HG03575 (cell line): ENCODE results near the gene PRDM13.
"Not testable (repeated sequence)": the region's sequence is repeated elsewhere in the genome, so short reads cannot be mapped to it uniquely, and the experiment has no call there.

Experiments used
- ATAC-seq: cut with Tn5 transposase; IDR thresholded peaks from one replicate; pipeline ENCODE4 v1.9.1; 2021; ENCODE audit not compliant: unreplicated experiment, insufficient number of reproducible peaks, low FRiP score; ENCODE audit errors: extremely low read depth

Gene PRDM13

GRCh38 chr6:99617131-99617530, 10.5 kb downstream of the PRDM13 start:
- ATAC-seq = no peak

GRCh38 chr6:99618649-99619408, 12.2 kb downstream of the PRDM13 start:
- no peak for ATAC-seq

GRCh38 chr6:99619409-99619762, 12.8 kb downstream of the PRDM13 start:
- no peak for ATAC-seq

- ATAC-seq = not testable (repeated sequence)
Measured at GRCh38 chr6:99622044-99622443, 15.4 kb downstream of the PRDM13 start.

GRCh38 chr6:99629293-99629692, 22.7 kb downstream of the PRDM13 start:
- no peak for ATAC-seq

GRCh38 chr6:99637629-99638028, 31.0 kb downstream of the PRDM13 start:
- ATAC-seq = no peak

GRCh38 chr6:99638358-99638757, 31.7 kb downstream of the PRDM13 start:
- not testable (repeated sequence) for ATAC-seq

- no peak for ATAC-seq
Measured at GRCh38 chr6:99641270-99641669, 34.6 kb downstream of the PRDM13 start.

- ATAC-seq = no peak
Measured at GRCh38 chr6:99645986-99646385, 39.4 kb downstream of the PRDM13 start.

- not testable (repeated sequence) for ATAC-seq
Measured at GRCh38 chr6:99650091-99650571, 43.5 kb downstream of the PRDM13 start.

- ATAC-seq = no peak
Measured at GRCh38 chr6:99660206-99660605, 53.6 kb downstream of the PRDM13 start.

- ATAC-seq = no peak
Measured at GRCh38 chr6:99661870-99662269, 55.2 kb downstream of the PRDM13 start.

- no peak for ATAC-seq
Measured at GRCh38 chr6:99662616-99663015, 56.0 kb downstream of the PRDM13 start.
